B cell (primary cell): ENCODE results near the gene FMNL2. TPM values are rescaled to one million over a fixed set of nuclear protein-coding genes. Genes with fewer than 3 reads are reported as not detected.

Experiments
- ATAC-seq: fragments of 200-7000 bp; cut with Tn5 transposase; one replicate; pipeline ENCODE4 v1.10.0; 2021; ENCODE audit warnings: low read depth, mild to moderate bottlenecking, moderate number of reproducible peaks, moderate library complexity
- CTCF ChIA-PET: fragments of 350-600 bp; sonication (Branson Sonifier 250); formaldehyde crosslinking; loops from one replicate; lab custom pipeline; 2021; ENCODE audit warnings: antibody characterized with exemption, inconsistent platforms; lab: Charles Lee
- POLR2A ChIA-PET: fragments of 350-600 bp; sonication (Branson Sonifier 250); formaldehyde crosslinking; loops from one replicate; lab custom pipeline; 2021; ENCODE audit warnings: antibody characterized with exemption; lab: Charles Lee
- DNase-seq: peaks from one replicate; pipeline ENCODE4 v3.0.0; 2013
- H2AFZ ChIP-seq: 2 replicates; pipeline ENCODE4 v1.6.1; 2012; ENCODE audit warnings: mild to moderate bottlenecking, low read depth, low read length; ENCODE audit not compliant: insufficient read depth, poor library complexity, severe bottlenecking
- H3K27ac ChIP-seq, 2 donors: 1 replicate in 1 of 2; 2 replicates in 1 of 2; pipeline ENCODE4 v1.5.1; 2012 to 2013; ENCODE audit warnings: low read length in 2 of 2, mild to moderate bottlenecking in 2 of 2, moderate library complexity in 1 of 2
- H3K27me3 ChIP-seq, 4 experiments: fragments of 200-600 bp in 1 of 4; sonication (generic) in 1 of 4; replicated peaks in 1 of 4; 1 replicate in 2 of 4; 2 replicates in 2 of 4; pipeline versions ENCODE4 v1.6.1 to v1.7.0; 2013 to 2016; ENCODE audit warnings: low read length in 3 of 4, mild to moderate bottlenecking in 2 of 4, mixed read lengths in 1 of 4, moderate library complexity in 1 of 4; ENCODE audit not compliant: insufficient read depth in 4 of 4, control insufficient read depth in 3 of 4; ENCODE audit errors: control extremely low read depth in 1 of 4
- H3K36me3 ChIP-seq, 2 experiments: replicated peaks in 1 of 2; 1 replicate in 1 of 2; 2 replicates in 1 of 2; pipeline versions ENCODE4 v1.6.1 to v1.7.1; 2013; ENCODE audit warnings: low read length in 1 of 2; ENCODE audit not compliant: insufficient read depth in 2 of 2, control insufficient read depth in 1 of 2; ENCODE audit errors: control extremely low read depth in 1 of 2, extremely low read depth in 1 of 2
- H3K4me1 ChIP-seq, 2 donors: fragments of 200-600 bp in 1 of 2; sonication (generic) in 1 of 2; 1 replicate in 1 of 2; 2 replicates in 1 of 2; pipeline versions ENCODE4 v1.5.1 to v1.6.1; 2013 to 2017; ENCODE audit warnings: low read length in 2 of 2; ENCODE audit not compliant: control insufficient read depth in 2 of 2, insufficient read depth in 2 of 2
- H3K4me2 ChIP-seq: replicated peaks from 2 replicates; pipeline ENCODE3; 2012; ENCODE audit warnings: mild to moderate bottlenecking, low read depth, low read length; ENCODE audit not compliant: poor library complexity, severe bottlenecking
- H3K4me3 ChIP-seq, 5 experiments: fragments of 200-600 bp in 1 of 5; sonication (generic) in 1 of 5; 1 replicate in 3 of 5; 2 replicates in 2 of 5; pipeline versions ENCODE4 v1.5.1 to v1.7.0; 2011 to 2016; ENCODE audit warnings: low read length in 4 of 5, mild to moderate bottlenecking in 4 of 5, low read depth in 2 of 5, control low read depth in 1 of 5, moderate library complexity in 1 of 5; ENCODE audit not compliant: insufficient read depth in 1 of 5; ENCODE audit errors: control extremely low read depth in 1 of 5, extremely low read depth in 1 of 5
- H3K79me2 ChIP-seq: fragments of 200-600 bp; sonication (generic); one replicate; pipeline ENCODE4 v1.6.0; 2016; ENCODE audit warnings: low read length; ENCODE audit not compliant: control insufficient read depth, insufficient read depth
- H3K9ac ChIP-seq: fragments of 200-600 bp; sonication (generic); 2 replicates; pipeline ENCODE4 v1.6.1; 2017; ENCODE audit warnings: mild to moderate bottlenecking, low read length, moderate library complexity
- H3K9me3 ChIP-seq, 3 donors: one replicate each; pipeline versions ENCODE4 v1.6.1 to v1.7.1; 2013; ENCODE audit warnings: low read length in 2 of 3; ENCODE audit not compliant: control insufficient read depth in 2 of 3, insufficient read depth in 1 of 3; ENCODE audit errors: control extremely low read depth in 1 of 3
- H4K20me1 ChIP-seq: 2 replicates; pipeline ENCODE4 v1.6.0; 2012; ENCODE audit warnings: mild to moderate bottlenecking, low read length; ENCODE audit not compliant: insufficient read depth, control insufficient read depth, poor library complexity, severe bottlenecking
- H3K27ac Mint-ChIP-seq: one replicate; pipeline ENCODE4 v1.8.0; 2021; ENCODE audit warnings: mixed read lengths
- H3K27me3 Mint-ChIP-seq: one replicate; pipeline ENCODE4 v1.8.0; 2021; ENCODE audit warnings: mixed read lengths
- H3K4me1 Mint-ChIP-seq: one replicate; pipeline ENCODE4 v1.8.0; 2021; ENCODE audit warnings: mixed read lengths
- H3K4me3 Mint-ChIP-seq: one replicate; pipeline ENCODE4 v1.8.0; 2021; ENCODE audit warnings: mixed read lengths
- H3K9me3 Mint-ChIP-seq: one replicate; pipeline ENCODE4 v1.8.0; 2022; ENCODE audit warnings: mixed read lengths; ENCODE audit not compliant: insufficient read depth
- EZH2 ChIP-seq: IDR thresholded peaks from 2 replicates; pipeline ENCODE4 v1.6.1; 2012; ENCODE audit warnings: borderline replicate concordance, low read depth, mild to moderate bottlenecking, moderate library complexity, low read length; ENCODE audit not compliant: insufficient read depth, poor library complexity, severe bottlenecking
- WGBS: methylation state at CpG from one replicate; pipeline ENCODE4 v1.1.5; 2013; ENCODE audit warnings: missing lambda C conversion rate; ENCODE audit not compliant: insufficient coverage; 5-methylcytosine and 5-hydroxymethylcytosine counted together
- intact Hi-C: fragments of 100-400 bp; cut with micrococcal nuclease; formaldehyde crosslinking; loops from one replicate; pipeline ENCODE4 v1.10.0; 2022
- polyA plus RNA-seq: library from polyadenylated mRNA; depleted of rRNA; stranded (reverse); fragments of >200 nt; gene quantifications from 2 replicates; pipeline ENCODE4 v1.2.3, GENCODE V29; 2012
- total RNA-seq, 2 donors: library from RNA; stranded (reverse); fragments of 120-200 nt in 1 of 2; gene quantifications; 1 replicate in 1 of 2; 2 replicates in 1 of 2; pipeline versions ENCODE4 v1.2.3 to v1.2.4, GENCODE V29; 2013 to 2022
- TF ChIP-seq, protein P1 (sequence below): fragments of 200-600 bp; IDR thresholded peaks from one replicate; pipeline ENCODE4 v1.8.0; 2022; ENCODE audit warnings: antibody characterized with exemption, mild to moderate bottlenecking

The FMNL2 gene
- total and polyA plus RNA-seq, 2 donors (not counting 1 experiment from before 2014, with no cell fraction given): 0.73 to 8.8 TPM

DNA sequence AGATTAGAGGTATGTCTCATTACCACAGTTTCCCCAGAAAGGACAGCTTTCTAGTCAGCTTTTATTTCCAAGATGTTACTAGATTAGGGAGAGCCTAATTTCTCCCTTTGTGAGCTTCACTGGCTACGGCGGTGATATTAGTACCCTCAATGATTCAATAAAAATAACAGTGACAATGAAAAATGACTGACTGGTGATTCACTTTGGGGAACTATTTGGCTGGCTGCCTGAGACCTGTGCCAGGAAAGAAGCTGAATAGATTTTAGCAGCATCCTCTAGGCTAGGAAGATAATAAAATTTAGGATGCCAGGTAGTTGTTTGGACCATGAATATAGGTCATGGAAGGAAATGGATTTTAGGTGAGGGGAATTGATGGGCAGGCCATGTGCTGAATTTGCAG is 178.7 kb downstream of the FMNL2 start:
- ATAC-seq: no peak
- Histone ChIP-seq H2AFZ (no peak overlapping the region), H4K20me1 (no peaks in the 10 kb centered on the region), H3K36me3 (no peaks in the 10 kb centered on the region), H3K27ac (no peak overlapping the region), H3K4me2 (no peak overlapping the region), H3K9me3 (no peaks in the 10 kb centered on the region), H3K4me3 (no peak overlapping the region), H3K79me2 (no peaks in the 10 kb centered on the region), H3K9ac (no peak overlapping the region), H3K4me1 (no peaks in the 10 kb centered on the region), H3K27me3 (no peaks in the 10 kb centered on the region)
- TF ChIP-seq, protein P1, sequence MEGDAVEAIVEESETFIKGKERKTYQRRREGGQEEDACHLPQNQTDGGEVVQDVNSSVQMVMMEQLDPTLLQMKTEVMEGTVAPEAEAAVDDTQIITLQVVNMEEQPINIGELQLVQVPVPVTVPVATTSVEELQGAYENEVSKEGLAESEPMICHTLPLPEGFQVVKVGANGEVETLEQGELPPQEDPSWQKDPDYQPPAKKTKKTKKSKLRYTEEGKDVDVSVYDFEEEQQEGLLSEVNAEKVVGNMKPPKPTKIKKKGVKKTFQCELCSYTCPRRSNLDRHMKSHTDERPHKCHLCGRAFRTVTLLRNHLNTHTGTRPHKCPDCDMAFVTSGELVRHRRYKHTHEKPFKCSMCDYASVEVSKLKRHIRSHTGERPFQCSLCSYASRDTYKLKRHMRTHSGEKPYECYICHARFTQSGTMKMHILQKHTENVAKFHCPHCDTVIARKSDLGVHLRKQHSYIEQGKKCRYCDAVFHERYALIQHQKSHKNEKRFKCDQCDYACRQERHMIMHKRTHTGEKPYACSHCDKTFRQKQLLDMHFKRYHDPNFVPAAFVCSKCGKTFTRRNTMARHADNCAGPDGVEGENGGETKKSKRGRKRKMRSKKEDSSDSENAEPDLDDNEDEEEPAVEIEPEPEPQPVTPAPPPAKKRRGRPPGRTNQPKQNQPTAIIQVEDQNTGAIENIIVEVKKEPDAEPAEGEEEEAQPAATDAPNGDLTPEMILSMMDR: no peak
- intact Hi-C loops: no loop called here
- H3K4me1 Mint-ChIP-seq: no peaks in the 10 kb centered on the region
- no peak overlapping the region for H3K4me3 Mint-ChIP-seq
- WGBS: no CpG with 5 or more reads among the region's 2 CpGs
- no peaks in the 10 kb centered on the region for H3K9me3 Mint-ChIP-seq
- CTCF ChIA-PET: no interaction called here
- no peaks in the 10 kb centered on the region for H3K27me3 Mint-ChIP-seq
- no peak overlapping the region for H3K27ac Mint-ChIP-seq
- no peak for DNase-seq
- POLR2A ChIA-PET: no interaction called here

DNA sequence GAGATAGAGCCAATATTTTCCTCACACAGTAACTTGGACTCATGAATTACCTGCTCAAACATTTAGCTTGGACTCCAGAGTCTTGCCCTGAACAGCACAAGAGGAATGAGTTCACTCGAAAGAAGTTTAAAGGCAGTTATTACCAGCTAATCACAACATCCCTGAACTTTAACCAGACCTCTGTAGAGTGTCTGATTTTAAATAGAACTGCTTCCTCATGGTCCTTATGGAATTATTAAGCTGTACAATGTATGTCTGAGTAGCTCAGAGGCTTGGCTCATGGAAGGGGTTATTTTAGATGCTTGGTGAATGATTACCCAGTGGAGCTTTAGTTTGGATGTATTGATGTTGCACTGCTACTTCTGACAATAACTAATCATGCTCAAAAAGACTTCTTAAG is 183.1 kb downstream of the FMNL2 start:
- intact Hi-C loops: no loop called here
- Histone ChIP-seq H3K4me3 (no peak overlapping the region), H3K36me3 (no peaks in the 10 kb centered on the region), H3K27me3 (no peaks in the 10 kb centered on the region), H3K79me2 (no peaks in the 10 kb centered on the region), H3K27ac (no peak overlapping the region), H2AFZ (no peak overlapping the region), H3K9me3 (no peaks in the 10 kb centered on the region), H3K4me2 (no peak overlapping the region), H3K9ac (no peak overlapping the region), H4K20me1 (no peaks in the 10 kb centered on the region), H3K4me1 (no peaks in the 10 kb centered on the region)
- H3K27me3 Mint-ChIP-seq: no peaks in the 10 kb centered on the region
- no peak overlapping the region for H3K27ac Mint-ChIP-seq
- POLR2A ChIA-PET: no interaction called here
- no peak for TF ChIP-seq EZH2
- TF ChIP-seq, protein P1: no peak
- ATAC-seq (no peak), DNase-seq (no peak)
- no CpG with 5 or more reads among the region's 1 CpG for WGBS
- no peak overlapping the region for H3K4me3 Mint-ChIP-seq
- H3K4me1 Mint-ChIP-seq: no peaks in the 10 kb centered on the region
- no peaks in the 10 kb centered on the region for H3K9me3 Mint-ChIP-seq
- CTCF ChIA-PET: no interaction called here
